ENCODE data around the gene DIP2C.

The DIP2C gene

DNA sequence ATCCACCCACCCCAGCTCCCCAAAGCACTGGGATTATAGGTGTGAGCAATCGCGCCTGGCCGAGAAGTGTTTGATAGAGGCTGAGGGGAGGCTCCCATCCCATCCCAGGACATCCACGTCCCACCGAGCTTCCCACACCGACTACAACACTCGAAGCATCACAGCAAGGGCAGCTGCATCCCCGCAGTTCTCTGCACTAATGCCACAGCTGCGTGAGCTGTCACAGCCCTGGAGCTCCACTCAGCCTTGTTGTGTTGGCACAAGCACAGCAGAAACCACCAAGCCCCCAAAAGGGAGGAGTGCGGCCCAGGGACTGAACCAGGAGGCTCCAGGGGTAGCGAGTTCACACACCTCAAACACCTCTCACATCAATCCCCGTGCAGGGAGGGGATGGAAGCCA, 121.6 kb downstream of the DIP2C start:
- DNase-seq, result no peak

DNA sequence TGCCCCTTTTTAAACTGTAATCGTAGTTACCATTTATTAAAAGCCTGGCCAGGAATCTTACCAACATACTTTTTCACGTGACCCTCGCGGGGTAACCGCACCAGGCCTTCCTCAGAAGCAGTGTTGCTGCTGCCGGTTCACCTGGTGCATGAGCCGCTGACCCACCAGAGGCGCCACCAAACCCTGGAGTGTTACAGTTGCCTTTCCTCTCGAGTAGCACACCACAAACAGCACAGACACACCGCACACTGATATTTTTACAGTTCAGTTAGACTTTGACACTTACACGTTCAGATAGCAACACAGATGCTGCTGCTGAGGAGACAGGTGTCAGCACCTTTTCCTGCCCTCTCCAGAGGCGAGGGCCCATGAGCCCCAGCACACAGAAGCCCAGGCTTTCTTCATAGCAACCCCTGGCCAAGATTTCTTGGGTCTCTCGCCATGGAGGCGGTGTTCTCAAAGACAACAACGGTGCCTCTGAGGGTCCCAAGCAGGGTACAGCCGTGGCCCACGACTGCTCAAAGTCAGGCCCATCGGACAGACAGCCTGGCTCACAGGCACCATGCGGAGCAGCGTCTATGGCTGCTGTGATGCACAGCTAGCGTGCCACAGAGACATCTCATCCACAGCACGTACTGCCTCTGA, 123.1 kb downstream of the DIP2C start:
- DNase-seq, result no peak

DNA sequence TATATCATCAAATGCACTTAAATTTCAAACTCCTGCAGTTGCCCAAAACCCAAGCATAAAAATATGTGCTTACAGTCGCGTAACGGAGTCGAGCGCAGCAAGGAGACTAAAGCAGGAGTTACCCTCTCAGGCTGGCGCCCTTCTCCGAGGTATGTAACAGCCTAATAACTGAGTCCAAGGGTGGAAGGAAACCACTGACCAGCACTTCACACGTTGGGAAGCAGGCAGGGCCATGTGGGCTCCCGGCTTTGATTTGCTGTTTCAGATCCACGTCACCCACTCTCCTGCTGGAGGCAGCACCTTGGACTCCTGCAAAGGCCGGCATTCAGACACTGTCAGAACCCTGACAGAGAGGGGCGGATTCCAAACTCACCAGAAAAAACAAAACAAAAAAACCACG, 123.8 kb downstream of the DIP2C start:
- no peak for DNase-seq

DNA sequence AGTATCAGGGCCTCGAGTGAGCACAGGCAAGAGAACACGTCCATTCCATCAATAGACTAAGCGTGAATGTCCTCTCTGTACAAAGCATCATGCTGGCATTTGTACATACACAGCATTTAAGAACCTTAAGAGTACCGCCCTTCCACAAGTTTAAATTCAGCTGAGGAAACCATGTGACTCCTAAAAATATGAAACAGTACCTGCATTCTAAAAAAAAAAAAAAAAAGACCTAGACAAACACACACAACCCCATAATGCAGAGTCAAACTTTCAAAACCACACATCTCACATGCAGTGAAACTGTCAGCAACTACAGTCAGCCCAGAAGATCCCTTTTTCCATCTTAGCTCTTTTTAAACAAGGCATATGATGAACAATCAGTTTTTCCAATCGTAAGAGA, 124.3 kb downstream of the DIP2C start:
- DNase-seq, result no peak

DNA sequence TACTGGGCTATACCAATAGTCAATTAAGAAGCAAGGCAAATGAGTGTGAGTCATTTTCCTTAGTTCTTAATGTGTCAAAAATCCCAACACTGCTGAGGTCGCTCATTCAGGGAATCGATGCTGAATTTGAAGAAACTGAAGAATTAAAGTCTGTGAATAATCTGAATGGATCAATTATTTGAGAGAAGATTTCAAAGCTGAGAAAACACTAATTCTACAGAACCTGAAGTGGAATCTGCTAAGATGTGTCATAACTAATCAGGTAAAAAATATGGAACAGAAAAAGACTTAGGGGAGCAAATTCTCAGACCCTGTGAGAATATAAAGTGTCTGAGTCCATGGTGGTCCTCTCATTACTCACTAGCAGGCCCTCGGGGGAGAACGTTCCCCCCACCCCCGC, 125.6 kb downstream of the DIP2C start:
- DNase-seq, result no peak

DNA sequence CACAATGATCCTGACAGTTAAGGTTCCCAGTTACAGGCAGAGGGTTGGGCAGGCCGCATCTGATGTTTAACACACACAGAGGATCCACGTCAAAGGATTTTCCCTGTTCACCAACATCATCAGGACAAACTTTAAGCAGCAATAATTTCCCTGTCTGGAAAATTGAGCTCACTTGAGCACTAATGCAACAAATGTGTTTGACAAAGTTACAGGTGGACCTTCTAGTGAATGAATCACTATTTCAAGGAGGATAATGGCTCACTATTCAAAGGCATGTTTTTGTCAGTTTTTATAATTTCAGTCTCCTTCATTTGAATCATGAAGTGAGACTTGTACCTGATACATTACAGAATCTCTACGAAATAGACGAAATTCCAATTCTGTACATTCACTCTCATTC, 127.3 kb downstream of the DIP2C start:
- no peak for DNase-seq

DNA sequence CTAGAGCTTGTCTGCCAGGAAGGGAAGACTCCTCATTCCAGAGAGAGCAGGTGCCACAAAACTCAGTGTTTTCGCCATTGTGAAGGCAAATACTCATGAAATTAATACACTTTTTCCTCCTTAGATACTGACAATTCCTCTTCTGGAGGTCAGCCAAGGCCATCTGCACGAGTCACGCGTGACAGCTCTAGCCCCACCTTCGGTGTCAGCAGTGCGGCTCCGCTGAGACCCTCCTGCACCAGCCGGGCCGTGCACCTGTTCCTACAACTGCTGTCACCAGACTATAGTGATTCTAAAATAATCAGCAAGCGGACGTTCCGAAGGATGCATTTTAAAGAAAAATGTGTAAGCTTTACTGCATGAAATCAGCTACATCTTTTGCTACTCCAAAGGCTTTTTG, 127.7 kb downstream of the DIP2C start:
- no peak for DNase-seq

DNA sequence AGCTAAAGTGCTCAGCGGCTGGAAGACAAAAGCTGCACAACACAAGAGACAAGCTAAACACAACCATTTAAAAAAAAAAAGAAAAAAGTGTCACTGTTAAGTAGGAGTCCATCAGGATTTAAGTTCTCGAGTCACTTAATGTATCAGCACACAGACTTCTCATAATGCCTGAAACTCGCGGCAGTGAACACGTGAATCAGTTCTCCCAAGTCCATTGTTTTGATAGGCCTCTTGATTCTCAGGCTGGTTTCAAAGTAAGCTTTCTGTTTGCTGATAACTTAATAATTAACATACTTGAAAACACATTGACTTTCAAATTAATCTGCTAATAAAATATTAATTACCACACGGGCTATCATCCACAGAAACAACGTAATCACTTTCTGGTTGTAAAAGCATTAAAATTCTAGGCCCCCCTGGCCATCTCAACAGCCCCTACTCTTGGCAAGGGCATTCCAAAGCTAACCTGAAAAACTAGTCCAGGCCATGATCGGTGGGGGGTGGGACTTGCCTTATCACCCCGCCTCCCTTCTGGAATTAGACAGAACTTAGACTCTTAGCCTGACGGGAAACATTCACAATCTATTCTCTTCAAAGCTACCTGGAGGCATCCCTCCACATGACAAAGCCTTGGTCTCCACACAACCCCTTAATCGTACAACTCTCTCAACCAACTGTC, 129.0 kb downstream of the DIP2C start:
- DNase-seq, result no peak

DNA sequence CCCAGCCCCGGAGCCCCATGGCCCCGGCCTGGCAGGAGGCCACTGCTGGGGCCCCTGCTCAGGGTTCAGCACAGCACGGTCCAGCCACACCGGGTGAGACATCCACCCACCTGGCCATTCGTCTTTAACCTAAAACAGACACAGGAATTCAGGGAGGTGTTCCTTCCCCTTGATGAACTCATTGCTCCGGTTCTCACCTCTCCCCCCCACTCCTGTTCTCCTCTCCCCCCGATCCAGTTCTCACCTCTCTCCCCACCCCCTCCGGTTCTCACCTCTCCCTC, 129.8 kb downstream of the DIP2C start:
- DNase-seq, result no peak

DNA sequence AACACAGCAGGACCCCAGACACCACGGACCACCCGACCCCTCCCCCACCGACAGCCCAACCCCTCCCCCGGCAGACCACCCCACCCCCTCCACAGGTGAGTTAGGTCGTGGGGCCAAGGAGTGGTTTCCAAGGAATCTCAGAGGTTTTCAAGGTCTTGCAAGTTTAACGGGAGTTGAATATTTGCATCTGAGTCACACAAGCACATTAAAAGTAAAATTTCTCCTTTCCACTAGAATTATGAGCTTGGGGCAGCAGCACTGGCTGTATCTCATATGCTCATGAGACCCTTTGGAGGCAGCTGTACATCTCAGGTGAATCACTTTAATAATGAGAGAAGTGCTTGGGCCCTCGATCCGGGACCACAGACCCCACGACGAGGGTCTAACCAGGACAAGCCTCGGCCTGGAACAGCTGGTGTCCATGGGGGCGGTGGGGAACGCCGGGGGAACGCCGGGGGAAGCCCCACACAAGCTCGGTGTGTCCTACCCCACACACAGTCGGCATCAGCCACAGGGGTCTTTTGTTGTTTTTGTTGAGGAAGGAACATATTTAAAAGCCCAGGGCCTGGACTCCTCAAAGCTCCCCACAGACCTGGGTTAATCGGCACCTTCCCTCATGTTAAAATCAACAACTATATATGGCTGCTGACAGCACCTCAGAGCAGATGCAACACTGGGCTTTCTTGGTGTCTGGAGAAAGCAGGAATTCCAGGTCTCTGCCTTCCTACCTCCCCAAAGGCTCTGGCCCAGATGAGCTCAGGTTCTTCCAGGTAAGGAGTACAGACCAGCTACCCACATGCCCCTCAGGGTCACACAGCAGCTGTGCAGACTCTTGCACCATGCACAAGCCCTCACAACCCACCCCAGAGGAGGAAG, 130.3 kb downstream of the DIP2C start:
- DNase-seq, result no peak

DNA sequence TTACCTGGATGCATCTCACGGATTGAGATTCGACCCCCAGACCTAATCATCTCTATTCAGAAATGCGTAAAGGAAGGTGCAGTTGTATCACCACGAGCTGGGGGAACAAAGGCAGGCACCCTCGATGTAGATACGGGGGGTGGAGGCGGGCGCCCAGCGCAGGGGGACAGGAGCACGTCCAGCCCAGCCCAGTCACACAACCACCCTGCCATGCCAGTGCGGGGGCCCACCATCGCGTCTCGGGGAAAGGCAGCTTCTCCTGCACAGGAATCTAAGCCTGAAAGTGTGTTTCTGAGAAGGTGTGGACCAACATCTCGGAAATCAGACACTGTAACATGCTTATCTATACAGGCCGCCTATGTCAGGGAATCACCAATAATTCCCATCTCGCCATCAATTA, 131.1 kb downstream of the DIP2C start:
- no peak for DNase-seq

DNA sequence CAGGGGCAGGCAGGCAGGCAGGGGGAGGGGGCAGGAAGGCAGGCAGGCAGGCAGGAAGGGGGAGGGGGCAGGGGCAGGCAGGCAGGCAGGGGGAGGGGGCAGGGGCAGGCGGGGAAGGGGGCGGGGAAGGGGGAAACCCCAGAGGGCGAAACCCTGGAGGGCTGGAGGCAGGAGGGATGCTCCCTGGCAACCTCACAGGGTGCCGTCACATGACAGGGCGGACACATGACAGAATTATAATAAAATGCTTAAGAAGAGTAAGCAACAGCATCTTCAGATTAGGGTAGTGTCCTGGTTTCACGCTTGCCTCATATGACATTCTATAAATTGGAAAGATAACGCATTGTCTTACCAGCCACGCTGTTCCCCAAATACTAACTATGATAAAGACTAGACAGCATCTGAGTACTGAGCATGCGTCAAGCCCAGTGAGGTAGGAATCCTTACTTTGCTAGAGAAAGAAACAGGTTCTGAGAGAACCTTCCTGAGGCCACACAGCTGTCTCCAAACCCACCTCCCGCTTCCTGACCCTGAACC, 131.6 kb downstream of the DIP2C start:
- DNase-seq, result no peak

DNA sequence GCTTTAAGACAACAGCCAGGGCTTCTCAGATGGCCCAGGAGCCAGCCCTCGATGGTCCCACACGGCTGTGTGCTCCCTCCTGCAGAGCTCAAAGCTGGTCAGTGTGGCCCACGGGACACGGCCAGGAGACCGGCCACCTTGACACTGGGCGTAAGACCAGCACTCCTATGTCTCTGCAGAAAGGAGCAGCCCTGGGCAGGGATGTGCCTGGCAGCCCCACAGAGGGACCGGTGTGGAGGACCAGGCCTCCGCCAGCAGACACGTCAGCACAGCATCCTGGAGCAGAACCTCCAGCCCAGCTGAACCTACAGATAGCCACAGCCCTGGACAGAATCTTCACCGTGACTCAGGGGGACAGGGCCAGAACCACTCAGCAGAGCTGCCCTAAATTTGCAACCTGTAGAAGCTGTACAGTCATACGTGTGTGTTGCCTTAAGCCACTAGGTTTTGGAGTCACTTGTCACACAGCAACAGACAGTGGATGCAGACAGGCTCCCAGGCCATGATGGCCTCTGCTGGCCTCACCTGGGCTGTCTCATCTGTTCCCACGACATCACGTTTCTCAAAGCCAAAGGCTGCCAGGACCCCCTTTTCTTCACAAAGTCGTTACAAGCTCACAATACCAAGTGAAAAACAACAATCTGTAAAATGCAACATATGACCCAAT, 132.4 kb downstream of the DIP2C start:
- no peak for DNase-seq

DNA sequence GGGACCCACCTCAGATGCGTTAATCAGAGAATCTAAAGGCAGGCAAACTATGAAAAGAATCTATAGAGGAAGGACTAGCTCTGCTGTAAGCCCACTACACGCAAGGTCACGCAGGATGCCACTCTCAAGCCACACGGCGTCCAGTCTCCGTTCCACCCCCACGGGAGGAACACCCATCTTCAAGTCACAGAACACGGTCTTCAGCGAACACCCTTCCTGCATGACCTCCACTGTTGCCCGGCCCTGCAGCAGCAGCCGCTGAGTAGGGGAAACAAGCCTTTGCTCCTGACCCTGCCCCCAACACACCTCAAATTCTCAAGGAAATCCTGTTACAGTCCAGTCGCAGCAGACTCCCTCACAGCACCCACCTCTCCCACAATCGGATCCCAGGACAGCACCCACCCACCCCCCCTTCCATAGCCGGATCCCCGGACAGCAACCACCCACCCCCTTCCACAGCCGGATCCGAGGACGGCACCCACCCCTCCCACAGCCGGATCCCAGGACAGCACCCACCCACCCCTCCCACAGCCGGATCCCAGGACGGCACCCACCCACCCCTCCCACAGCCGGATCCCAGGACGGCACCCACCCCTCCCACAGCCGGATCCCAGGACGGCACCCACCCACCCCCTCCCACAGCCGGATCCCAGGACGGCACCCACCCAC, 133.7 kb downstream of the DIP2C start:
- DNase-seq, result no peak

DNA sequence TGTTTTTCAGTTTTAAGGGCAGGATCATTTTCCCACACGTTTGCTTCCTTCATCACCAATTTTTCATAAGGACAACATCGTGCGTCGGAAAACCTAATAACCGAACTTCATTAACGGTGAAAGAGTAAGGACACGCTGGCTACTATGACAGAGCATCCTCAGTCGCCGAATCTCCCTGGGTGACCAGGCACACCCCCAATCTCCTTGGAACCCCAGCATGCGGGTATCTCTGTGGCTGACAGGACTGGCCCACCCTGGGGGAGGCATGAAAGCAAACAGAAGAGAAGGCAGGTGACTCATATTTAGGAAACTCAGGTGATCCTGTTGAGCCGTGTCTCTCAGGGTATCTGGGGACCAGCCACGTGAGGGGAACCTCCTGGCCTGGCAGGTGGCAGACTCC, 134.2 kb downstream of the DIP2C start:
- no peak for DNase-seq

DNA sequence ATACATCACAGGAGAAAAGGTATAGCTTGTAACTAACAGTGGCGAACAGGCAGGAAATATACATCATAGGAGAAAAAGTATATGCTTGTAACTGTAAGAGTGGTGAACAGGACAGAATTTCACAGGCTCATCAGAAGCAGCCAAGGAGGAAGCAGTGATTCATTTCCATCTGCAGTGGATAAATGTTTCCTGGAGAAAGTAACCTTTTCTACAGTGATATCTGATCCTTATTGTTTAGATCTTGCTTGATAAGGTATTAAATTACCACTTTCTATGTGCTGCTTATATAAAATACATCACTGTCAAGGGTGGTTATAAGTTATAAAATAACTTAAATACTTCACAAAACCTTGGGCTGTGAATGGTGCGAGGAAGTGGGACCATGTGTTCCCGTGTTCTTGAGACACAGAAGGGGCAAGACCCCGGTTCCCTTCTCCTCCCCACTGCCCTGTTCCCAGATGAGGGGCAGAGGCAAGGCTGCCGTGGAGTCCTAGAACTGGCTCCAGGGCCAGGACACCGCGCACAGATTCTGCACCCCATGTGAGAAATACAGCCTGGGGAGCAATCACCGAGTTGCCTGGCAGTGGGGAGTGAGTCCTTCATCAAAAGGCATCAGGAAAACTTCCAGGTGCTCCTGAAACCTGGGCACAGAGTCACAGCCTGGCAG, 135.2 kb downstream of the DIP2C start:
- no peak for DNase-seq

DNA sequence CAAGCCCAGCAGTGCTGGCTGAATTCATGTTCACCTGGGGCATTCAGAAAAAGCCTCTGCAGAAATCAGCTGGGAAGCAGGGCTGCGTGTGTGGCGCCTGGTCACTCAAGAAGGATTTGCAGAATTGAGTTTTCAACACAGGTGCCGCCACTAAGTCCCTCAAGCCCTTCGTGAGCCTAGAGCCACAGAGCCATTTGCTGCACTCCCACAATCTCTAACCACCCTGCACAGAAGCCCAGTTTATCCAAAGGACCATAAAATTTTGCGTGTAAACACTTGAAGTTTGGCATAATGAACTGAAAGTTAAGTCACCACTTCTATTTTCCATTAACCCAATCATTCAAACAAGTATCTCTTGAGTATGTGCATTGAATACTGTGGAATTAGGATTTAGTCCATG, 136.2 kb downstream of the DIP2C start:
- DNase-seq, result no peak

DNA sequence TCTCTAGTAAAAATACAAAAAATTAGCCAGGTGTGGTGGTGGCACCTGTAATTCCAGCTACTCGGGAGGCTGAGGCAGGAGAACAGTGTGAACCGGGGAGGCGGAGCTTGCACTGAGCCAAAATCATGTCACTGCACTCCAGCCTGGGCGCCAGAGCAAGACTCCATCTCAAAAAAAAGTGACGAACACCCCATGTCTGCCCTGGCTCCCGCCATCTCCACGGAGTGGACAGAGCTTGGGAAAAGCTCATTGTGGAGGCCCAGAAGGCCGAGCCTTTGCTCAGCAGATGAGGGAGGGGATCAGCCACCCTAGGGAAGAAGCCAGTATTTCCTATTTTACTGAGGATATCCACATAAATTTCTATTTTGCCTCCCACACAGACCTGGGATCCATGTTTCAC, 136.8 kb downstream of the DIP2C start:
- no peak for DNase-seq

DNA sequence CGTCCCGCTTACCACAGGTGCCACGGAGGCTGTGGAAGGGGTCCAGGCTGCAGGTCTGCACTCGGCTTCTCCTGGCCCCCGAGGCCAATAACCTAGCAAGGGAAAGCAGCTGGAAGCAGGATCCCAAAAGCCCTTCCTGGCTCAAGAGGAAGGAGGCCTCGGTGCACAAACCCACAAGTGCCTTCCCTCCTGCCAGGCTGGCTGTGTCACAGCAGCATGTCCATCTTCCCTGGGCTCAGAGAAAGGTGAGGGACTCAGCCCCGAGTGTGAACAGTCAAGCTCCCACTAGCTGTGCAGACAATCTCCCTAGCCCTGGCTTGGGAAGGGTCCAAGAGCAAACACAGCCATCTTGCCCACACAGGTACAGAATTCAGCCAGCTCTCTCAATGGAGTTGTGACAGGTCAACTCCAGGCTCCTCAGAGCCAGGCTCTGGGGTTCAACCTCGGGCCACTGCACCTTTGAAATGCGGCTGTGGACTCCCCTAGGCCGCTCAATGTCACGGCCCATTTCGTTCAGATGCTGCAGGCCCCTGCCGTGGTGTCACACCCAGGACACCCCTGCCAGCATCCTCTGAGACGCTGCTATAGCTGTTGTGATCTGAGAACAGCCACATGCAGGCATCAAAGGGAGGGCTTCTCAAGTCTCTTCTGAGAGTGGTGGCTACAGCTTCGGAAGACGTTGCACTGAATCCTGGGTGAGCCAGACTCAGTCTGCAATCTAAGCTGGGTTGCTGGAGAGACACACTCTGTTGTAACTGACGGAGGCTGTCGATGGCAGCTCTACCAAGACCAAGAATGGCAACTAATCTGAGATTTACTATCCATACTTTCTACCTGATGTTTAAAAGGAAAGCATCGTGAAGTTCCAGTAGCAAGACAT, 137.9 kb downstream of the DIP2C start:
- no peak for DNase-seq

DNA sequence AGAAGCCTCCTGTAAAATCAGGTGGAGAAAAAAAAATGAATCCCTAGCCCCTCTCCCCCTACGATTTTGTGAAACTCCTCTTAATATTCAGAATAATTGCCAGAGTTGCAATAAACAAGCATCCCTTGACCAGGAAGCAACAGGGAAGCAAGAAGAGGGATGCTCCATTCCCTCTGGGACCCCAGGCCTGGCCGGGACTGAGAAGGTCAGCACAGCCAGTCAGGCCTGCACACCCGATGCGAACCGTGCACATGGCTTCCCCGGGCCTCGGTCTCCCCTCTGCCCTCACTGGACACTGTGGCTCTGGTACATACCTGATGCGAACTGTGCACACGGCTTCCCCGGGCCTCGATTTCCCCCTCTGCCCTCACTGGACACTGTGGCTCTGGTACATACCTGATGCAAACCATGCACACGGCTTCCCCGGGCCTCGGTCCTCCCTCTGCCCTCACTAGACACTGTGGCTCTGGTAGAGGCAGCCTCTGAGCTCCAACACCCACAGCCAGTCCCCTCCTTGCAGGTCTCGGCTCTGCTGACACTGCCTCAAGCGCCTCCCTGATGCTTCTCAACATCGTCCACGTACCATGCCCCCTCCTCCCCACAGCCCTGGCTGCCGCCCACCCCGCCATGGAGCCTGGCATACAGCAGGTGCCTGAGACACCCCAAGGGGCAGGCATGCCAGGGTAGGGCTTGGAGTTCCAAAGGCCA, 138.6 kb downstream of the DIP2C start:
- DNase-seq, result no peak

DNA sequence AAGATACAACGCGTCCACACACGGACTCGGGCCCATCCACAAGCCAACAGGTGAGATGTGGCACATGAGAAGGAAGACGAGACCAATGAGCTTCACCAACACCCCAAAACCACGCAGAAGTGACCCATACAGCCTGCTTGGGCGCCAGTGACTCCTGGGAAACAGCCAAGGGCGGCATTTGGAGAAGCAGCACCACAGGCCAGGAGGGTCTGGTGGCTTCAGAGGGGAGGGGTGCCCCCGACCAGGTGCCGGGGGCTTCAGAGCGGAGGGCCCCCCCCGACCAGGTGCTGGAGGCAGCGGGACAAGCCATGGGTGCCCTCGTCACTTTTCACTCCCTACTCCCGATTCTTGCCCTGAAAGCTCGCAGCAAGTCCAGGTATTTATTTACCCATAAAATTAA, 140.1 kb downstream of the DIP2C start:
- DNase-seq, result no peak
